ENCODE results near the gene SLC38A10.

SLC38A10 gene

GRCh38 chr17:81288715-81289114, 6.4 kb downstream of the SLC38A10 start:
- Histone ChIP-seq H3K36me3 (ENCODE audit: control insufficient read depth, insufficient read depth, low read length, severe bottlenecking) (peaks cover 28% of the 10 kb centered on the region), H3K9me3 (ENCODE audit: control insufficient read depth, low read length) (no peaks in the 10 kb centered on the region), H3K27me3 (replicated peaks; ENCODE audit: control insufficient read depth, insufficient read depth, low read length) (no peaks in the 10 kb centered on the region), H3K9ac (ENCODE audit: low read length) (no peak overlapping the region), H3K4me3 (ENCODE audit: low read length) (no peak overlapping the region), H3K4me1 (ENCODE audit: control insufficient read depth, insufficient read depth, low read length) (peaks cover 25% of the 10 kb centered on the region)
- DNase-seq (ENCODE audit: low read depth), result no peak

GRCh38 chr17:81287741-81288430, 7.2 kb downstream of the SLC38A10 start:
- Histone ChIP-seq H3K9ac (ENCODE audit: low read length) (no peak overlapping the region), H3K27me3 (replicated peaks; ENCODE audit: control insufficient read depth, insufficient read depth, low read length) (no peaks in the 10 kb centered on the region), H3K36me3 (ENCODE audit: control insufficient read depth, insufficient read depth, low read length, severe bottlenecking) (peaks cover 32% of the 10 kb centered on the region), H3K9me3 (ENCODE audit: control insufficient read depth, low read length) (no peaks in the 10 kb centered on the region), H3K4me1 (ENCODE audit: control insufficient read depth, insufficient read depth, low read length) (peaks cover 17% of the 10 kb centered on the region), H3K4me3 (ENCODE audit: low read length) (no peak overlapping the region)
- no peak for DNase-seq (ENCODE audit: low read depth)

- no peak overlapping the region for H3K4me3 ChIP-seq (ENCODE audit: low read length)
- no peaks in the 10 kb centered on the region for H3K27me3 ChIP-seq (replicated peaks; ENCODE audit: control insufficient read depth, insufficient read depth, low read length)
- DNase-seq (ENCODE audit: low read depth), result no peak
- H3K9me3 ChIP-seq (ENCODE audit: control insufficient read depth, low read length), result no peaks in the 10 kb centered on the region
- H3K36me3 ChIP-seq (ENCODE audit: control insufficient read depth, insufficient read depth, low read length, severe bottlenecking), result peaks cover 38% of the 10 kb centered on the region
- no peak overlapping the region for H3K9ac ChIP-seq (ENCODE audit: low read length)
- peaks cover 12% of the 10 kb centered on the region for H3K4me1 ChIP-seq (ENCODE audit: control insufficient read depth, insufficient read depth, low read length)
Observed at GRCh38 chr17:81287152-81287551, 8.0 kb downstream of the SLC38A10 start.

GRCh38 chr17:81286491-81287145, 8.5 kb downstream of the SLC38A10 start:
- no peak for DNase-seq (ENCODE audit: low read depth)
- Histone ChIP-seq H3K9ac (ENCODE audit: low read length) (no peak overlapping the region), H3K4me3 (ENCODE audit: low read length) (no peak overlapping the region), H3K9me3 (ENCODE audit: control insufficient read depth, low read length) (no peaks in the 10 kb centered on the region), H3K36me3 (ENCODE audit: control insufficient read depth, insufficient read depth, low read length, severe bottlenecking) (peaks cover 43% of the 10 kb centered on the region), H3K27me3 (replicated peaks; ENCODE audit: control insufficient read depth, insufficient read depth, low read length) (no peaks in the 10 kb centered on the region), H3K4me1 (ENCODE audit: control insufficient read depth, insufficient read depth, low read length) (peaks cover 12% of the 10 kb centered on the region)

GRCh38 chr17:81285894-81286293, 9.2 kb downstream of the SLC38A10 start:
- peak overlapping the region; percentile 71 for H3K4me3 ChIP-seq (ENCODE audit: low read length)
- no peaks in the 10 kb centered on the region for H3K9me3 ChIP-seq (ENCODE audit: control insufficient read depth, low read length)
- peaks cover 47% of the 10 kb centered on the region for H3K36me3 ChIP-seq (ENCODE audit: control insufficient read depth, insufficient read depth, low read length, severe bottlenecking)
- peaks cover 12% of the 10 kb centered on the region for H3K4me1 ChIP-seq (ENCODE audit: control insufficient read depth, insufficient read depth, low read length)
- no peak for DNase-seq (ENCODE audit: low read depth)
- H3K9ac ChIP-seq (ENCODE audit: low read length), result peak overlapping the region; percentile 78
- no peaks in the 10 kb centered on the region for H3K27me3 ChIP-seq (replicated peaks; ENCODE audit: control insufficient read depth, insufficient read depth, low read length)

- Histone ChIP-seq H3K27me3 (replicated peaks; ENCODE audit: control insufficient read depth, insufficient read depth, low read length) (no peaks in the 10 kb centered on the region), H3K36me3 (ENCODE audit: control insufficient read depth, insufficient read depth, low read length, severe bottlenecking) (peaks cover 48% of the 10 kb centered on the region), H3K9me3 (ENCODE audit: control insufficient read depth, low read length) (no peaks in the 10 kb centered on the region), H3K9ac (ENCODE audit: low read length) (peak overlapping the region; percentile 78), H3K4me3 (ENCODE audit: low read length) (peak overlapping the region; percentile 71), H3K4me1 (ENCODE audit: control insufficient read depth, insufficient read depth, low read length) (peaks cover 12% of the 10 kb centered on the region)
- peak; percentile 24 for DNase-seq (ENCODE audit: low read depth)
Observed at GRCh38 chr17:81285179-81285878, 9.8 kb downstream of the SLC38A10 start.

GRCh38 chr17:81282876-81283275, 12.2 kb downstream of the SLC38A10 start:
- DNase-seq (ENCODE audit: low read depth), result no peak
- Histone ChIP-seq H3K4me1 (ENCODE audit: control insufficient read depth, insufficient read depth, low read length) (peaks cover 12% of the 10 kb centered on the region), H3K27me3 (replicated peaks; ENCODE audit: control insufficient read depth, insufficient read depth, low read length) (no peaks in the 10 kb centered on the region), H3K9me3 (ENCODE audit: control insufficient read depth, low read length) (no peaks in the 10 kb centered on the region), H3K36me3 (ENCODE audit: control insufficient read depth, insufficient read depth, low read length, severe bottlenecking) (peaks cover 50% of the 10 kb centered on the region), H3K9ac (ENCODE audit: low read length) (no peak overlapping the region), H3K4me3 (ENCODE audit: low read length) (no peak overlapping the region)

GRCh38 chr17:81282141-81282540, 13.0 kb downstream of the SLC38A10 start:
- Histone ChIP-seq H3K27me3 (replicated peaks; ENCODE audit: control insufficient read depth, insufficient read depth, low read length) (no peaks in the 10 kb centered on the region), H3K36me3 (ENCODE audit: control insufficient read depth, insufficient read depth, low read length, severe bottlenecking) (peaks cover 49% of the 10 kb centered on the region), H3K4me3 (ENCODE audit: low read length) (no peak overlapping the region), H3K9me3 (ENCODE audit: control insufficient read depth, low read length) (no peaks in the 10 kb centered on the region), H3K9ac (ENCODE audit: low read length) (no peak overlapping the region), H3K4me1 (ENCODE audit: control insufficient read depth, insufficient read depth, low read length) (peaks cover 12% of the 10 kb centered on the region)
- DNase-seq (ENCODE audit: low read depth), result no peak

- no peaks in the 10 kb centered on the region for H3K27me3 ChIP-seq (replicated peaks; ENCODE audit: control insufficient read depth, insufficient read depth, low read length)
- no peak for DNase-seq (ENCODE audit: low read depth)
- peaks cover 62% of the 10 kb centered on the region for H3K36me3 ChIP-seq (ENCODE audit: control insufficient read depth, insufficient read depth, low read length, severe bottlenecking)
- H3K4me3 ChIP-seq (ENCODE audit: low read length), result no peak overlapping the region
- no peak overlapping the region for H3K9ac ChIP-seq (ENCODE audit: low read length)
- H3K9me3 ChIP-seq (ENCODE audit: control insufficient read depth, low read length), result no peaks in the 10 kb centered on the region
- H3K4me1 ChIP-seq (ENCODE audit: control insufficient read depth, insufficient read depth, low read length), result peaks cover 8% of the 10 kb centered on the region
Observed at GRCh38 chr17:81280571-81280970, 14.5 kb downstream of the SLC38A10 start.

GRCh38 chr17:81279278-81280275, 15.5 kb downstream of the SLC38A10 start:
- Histone ChIP-seq H3K36me3 (ENCODE audit: control insufficient read depth, insufficient read depth, low read length, severe bottlenecking) (peaks cover 70% of the 10 kb centered on the region), H3K9ac (ENCODE audit: low read length) (no peak overlapping the region), H3K4me3 (ENCODE audit: low read length) (no peak overlapping the region), H3K27me3 (replicated peaks; ENCODE audit: control insufficient read depth, insufficient read depth, low read length) (no peaks in the 10 kb centered on the region), H3K9me3 (ENCODE audit: control insufficient read depth, low read length) (no peaks in the 10 kb centered on the region), H3K4me1 (ENCODE audit: control insufficient read depth, insufficient read depth, low read length) (no peaks in the 10 kb centered on the region)
- no peak for DNase-seq (ENCODE audit: low read depth)
